HG02759 (cell line): ENCODE results near the gene PMEL.
"Not testable (repeated sequence)": the region's sequence is repeated elsewhere in the genome, so short reads cannot be mapped to it uniquely, and the experiment has no call there.

Experiments
- ATAC-seq: cut with Tn5 transposase; IDR thresholded peaks from one replicate; pipeline ENCODE4 v1.9.1; 2021; ENCODE audit warnings: mild to moderate bottlenecking, moderate library complexity; ENCODE audit not compliant: unreplicated experiment

Gene PMEL

DNA sequence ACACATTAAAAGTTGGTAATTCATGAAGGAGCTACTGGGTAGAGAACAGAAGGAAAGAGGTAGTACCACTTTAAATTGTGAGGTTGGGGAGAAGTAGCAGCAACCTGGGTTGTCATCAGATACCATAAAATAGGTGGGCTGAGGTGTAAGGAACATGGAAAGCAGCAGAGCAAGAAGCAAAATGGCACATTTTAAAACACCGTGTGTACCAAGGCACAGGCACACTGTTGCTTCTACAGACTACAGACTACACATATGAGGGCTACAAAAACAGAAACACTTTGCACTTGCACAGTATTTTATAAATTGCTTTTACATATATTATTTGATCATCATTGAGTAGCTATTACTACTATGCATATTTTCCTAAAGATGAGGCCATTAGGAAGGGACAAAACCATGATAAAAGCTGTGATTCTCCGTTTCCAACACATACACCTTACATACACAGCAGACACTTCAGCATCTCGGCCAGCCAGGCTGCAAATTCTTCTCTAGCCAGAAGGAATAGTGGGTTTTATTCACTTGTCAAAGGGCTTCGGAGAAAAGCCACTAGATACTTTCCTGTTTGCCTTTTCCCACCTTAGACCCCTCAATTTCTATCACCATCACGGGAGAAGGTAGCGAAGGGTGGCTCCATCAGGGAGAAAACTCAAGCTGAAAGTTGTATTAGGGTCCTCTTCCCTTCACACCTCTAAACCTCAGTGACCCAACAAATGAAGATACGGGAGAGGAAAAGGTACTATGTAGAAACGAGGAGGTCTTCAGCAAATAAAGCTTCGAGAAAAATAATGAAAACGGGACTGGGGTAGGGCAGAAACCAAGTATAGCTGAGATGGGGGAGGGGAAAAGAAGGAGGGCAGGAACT is 39.7 kb downstream of the PMEL start:
- peak; percentile 2 for ATAC-seq

DNA sequence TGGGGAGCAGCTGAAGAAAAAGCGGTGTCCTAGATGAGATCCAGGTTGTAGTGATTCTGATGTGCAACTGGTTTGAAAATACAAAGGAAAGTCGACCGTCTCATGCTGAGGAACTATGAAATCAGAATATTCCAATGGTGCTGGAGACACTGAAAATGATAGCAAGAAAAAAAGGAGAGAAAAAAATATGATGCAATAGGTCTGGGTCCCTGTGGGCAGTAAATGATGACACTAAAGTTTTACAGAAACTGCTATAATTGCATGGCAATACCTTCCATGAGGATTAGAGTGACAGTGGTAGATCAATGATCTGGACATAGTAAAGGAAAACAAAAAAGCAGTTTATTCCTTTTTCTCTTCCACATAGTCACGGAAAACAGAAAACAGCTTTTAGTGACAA is 40.5 kb downstream of the PMEL start:
- no peak for ATAC-seq

DNA sequence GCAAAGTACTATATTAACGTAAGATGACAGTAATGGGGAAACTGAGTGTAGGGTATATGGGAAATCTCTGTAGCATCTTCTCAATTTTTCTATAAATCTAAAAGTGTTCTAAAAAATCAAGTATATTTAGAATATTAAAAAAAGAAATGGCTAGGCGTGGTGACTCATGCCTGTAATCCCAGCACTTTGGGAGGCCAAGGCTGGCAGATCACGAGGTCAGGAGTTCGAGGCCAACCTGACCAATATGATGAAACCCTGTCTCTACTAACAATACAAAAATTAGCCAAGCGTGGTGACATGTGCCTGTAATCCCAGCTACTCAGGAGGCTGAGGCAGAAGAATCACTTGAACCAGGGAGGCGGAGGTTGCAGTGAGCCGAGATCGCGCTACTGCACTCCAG is 42.2 kb downstream of the PMEL start:
- not testable (repeated sequence) for ATAC-seq

DNA sequence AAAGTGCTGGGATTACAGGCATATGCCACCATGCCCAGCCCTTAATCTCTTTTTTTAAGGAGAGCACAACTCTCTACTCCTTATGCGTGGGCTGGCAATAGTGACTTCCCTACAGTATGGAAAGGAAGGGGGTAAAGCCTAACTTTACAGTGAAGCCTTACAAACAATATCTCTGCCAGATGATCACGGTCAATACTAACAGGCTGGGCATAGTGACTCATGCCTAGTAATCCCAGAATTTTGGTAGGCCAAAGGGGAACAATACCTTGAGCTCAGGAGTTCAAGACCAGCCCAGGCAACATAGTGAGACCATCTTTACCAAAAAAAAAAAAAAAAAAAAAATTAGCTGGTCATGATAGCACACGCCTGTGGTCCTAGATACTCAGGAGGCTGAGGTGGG is 43.7 kb downstream of the PMEL start:
- no peak for ATAC-seq

DNA sequence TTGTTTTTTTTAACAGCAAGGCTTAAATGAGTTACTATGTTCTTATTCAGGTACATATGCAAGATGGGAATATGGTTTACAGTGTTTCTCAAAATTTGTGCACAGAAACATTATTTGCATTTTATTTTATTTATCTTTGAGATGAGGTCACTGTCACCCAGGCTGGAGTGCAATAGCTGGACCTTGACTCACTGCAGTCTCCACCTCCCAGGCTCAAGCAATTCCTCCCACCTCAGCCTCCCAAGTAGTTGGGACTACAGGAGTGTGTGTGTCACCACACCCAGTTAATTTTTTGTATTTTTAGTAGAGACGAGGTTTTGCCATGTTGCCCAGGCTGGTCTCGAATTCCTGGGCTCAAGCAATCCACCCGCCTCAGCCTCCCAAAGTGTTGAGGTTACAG is 46.8 kb downstream of the PMEL start:
- not testable (repeated sequence) for ATAC-seq

DNA sequence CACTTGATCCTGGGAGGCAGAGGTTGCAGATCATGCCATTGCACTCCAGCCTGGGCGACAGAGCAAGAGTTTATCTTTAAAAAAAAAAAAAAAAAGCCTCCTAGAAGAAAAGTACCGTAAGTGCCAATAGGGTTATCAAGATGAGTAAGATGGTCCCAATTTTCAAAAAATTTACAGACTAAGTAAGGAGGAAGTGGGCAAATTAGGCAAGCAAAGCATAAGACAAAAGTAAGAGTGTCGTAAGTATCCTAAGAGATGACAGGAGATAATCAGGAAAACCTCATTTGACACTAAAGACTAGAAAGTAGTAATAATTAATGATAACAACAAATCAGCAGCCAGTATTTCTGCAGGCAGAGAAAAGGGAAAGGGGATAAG is 50.4 kb downstream of the PMEL start:
- no peak for ATAC-seq

DNA sequence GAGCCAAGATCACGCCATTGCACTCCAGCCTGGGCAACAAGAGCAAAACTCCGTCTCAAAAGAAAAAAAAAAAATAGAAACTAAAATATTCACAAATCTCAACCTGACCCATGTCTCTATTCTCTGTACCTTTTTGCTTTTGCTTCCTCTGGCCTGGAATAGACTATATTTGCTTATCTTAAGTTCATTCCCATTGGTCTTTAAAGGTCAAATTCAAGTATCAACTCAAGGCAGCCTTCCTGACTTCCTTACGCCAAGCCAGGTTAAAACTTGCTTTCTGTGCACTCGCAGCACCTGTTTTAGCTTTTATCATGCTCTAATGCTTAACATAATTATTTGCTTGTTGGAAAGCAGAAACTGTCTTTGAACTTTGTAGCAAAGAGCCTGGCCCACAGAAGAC is 52.9 kb downstream of the PMEL start:
- ATAC-seq, result no peak

DNA sequence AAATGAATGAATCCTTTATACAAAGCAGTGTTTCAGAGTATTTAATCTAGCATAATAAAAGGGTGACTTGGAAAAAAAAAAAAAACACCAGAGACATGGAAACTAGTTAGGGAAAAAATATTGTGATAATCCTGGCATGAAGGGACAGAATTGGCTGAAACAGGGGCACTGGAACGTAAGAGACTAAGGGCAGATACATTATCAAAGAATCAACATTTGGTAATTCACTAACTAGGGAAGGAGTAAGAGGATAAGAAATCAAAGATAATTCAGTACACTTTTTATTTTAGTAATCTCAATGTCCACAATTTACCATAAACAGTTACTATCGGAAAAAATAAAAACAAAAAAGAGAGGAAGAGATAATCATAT is 56.3 kb downstream of the PMEL start:
- no peak for ATAC-seq

DNA sequence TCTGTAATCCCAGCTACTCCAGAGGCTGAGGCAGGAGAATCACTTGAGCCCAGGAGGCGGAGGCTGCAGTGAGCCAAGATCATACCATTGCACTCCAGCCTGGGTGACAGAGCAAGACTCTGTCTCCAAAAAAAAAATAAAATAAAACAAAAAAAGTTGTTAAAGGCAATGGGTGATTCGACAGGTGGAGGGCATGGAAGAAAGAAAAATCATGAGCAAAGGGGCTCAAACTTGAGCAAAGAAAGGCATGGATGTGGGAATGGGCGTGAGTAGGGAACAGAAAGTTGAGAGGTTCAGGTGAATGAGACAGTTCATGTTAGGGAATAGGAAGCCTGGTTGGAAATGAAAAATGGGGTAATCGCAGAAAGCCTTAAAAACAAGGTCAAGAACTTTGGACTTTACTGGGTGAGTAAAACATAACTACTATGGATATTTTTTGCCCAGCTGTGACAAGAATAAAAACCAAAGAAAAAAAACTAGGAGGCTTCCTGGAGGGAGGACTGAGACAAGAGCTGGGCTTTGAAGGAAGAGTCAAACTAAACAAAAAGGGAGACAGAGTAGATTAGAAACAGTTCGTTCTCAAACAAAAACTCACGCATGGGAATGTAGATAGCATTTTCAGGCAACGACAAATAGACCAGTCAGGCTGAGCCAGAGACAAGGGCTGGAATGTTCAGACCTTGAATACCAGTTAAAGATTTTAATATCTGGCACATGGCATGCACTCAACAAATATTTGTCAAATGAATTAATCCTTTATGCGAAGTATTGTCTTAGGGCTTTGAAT is 56.9 kb downstream of the PMEL start:
- ATAC-seq, result no peak

DNA sequence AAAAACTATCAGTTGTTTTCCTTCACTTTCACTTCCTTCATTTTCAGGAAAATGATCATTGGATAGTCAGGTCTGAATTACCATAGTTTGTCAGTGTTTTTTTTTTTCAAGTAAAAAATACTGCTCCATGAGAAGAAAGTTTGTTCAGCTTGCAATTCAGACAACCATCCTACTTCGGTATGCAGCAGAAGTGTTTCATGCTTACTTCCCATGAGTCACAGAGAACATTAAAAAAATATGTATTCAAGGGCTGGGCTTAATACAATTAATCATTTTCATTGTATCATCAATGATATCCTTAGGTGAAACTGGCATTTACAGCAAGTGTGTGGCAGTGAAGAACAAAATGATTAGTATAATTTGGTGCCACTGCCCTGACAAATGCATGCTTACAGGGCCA is 59.8 kb downstream of the PMEL start:
- ATAC-seq, result no peak
